ENCODE data around the gene GPR89B. TPM values are rescaled to one million over a fixed set of nuclear protein-coding genes. Genes with fewer than 3 reads are reported as not detected.

GPR89B gene
- total and polyA plus RNA-seq, 2 donors from 2014 or later, result 18.1 to 34.2 TPM

- peak; percentile 71 for TF ChIP-seq CTCF (IDR thresholded peaks at IDR 0.05; ENCODE audit: borderline replicate concordance, extremely low read depth, insufficient read depth)
Measured at GRCh38 chr1:147890177-147890790, 37.9 kb upstream of the GPR89B start.

GRCh38 chr1:147891088-147891487 lies 37.1 kb upstream of the GPR89B start:
- intact Hi-C loops (cut with DNase I), result loop anchor here (5.0 kb wide), 1 partner anchor 394 kb away; no protein-coding TSS in a partner anchor
- FAIRE-seq, result no peak

More at GRCh38 chr1:147890177-147890790, 37.9 kb upstream of the GPR89B start:
- H3K27ac ChIP-seq (ENCODE audit: low read depth in 2 of 2, low read length in 2 of 2), result no peak overlapping the region
- intact Hi-C loops (cut with DNase I), result loop anchor here (5.0 kb wide), 1 partner anchor 393 kb away; no protein-coding TSS in a partner anchor
- H3K36me3 ChIP-seq (ENCODE audit: control insufficient read depth in 2 of 3, insufficient read depth in 3 of 3, low read length in 3 of 3), result no peaks in the 10 kb centered on the region
- no peak overlapping the region for H3K4me3 ChIP-seq (ENCODE audit: low read length in 3 of 3)
- H3K4me1 ChIP-seq (ENCODE audit: control insufficient read depth in 2 of 3, insufficient read depth in 2 of 3, low read depth in 1 of 3, low read length in 3 of 3), result peaks cover 2 to 4% (median 2%) of the 10 kb centered on the region in 3 donors
- DNase-seq (peak; percentile 86 to 91 (median 87)), FAIRE-seq (no peak)
- H3K9ac ChIP-seq (ENCODE audit: low read length in 3 of 3), result no peak overlapping the region
- no peaks in the 10 kb centered on the region for H3K27me3 ChIP-seq (ENCODE audit: control insufficient read depth, insufficient read depth, low read length)
- H3K9me3 ChIP-seq (ENCODE audit: control insufficient read depth in 2 of 3, insufficient read depth in 1 of 3, low read length in 3 of 3), result no peaks in the 10 kb centered on the region

DNA sequence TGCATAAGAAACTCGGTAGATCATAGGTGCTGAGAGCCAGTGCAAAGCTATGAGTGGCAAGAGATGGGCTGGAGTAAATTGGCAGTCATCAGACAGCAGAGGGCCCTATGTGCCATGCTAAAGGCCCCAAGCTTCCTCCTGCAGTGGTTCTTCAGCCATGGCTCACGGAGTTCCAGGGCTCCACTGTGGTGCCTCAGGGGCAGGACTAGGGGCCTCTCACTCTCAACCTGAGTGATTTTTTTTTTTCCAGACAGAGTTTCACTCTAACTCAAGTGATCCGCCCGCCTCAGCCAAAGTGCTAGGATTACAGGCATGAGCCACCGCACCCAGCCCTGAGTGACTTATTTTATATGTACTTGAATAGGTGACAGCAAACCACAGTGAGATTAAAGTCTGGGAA lies 36.0 kb upstream of the GPR89B start:
- H3K27ac ChIP-seq (ENCODE audit: low read depth in 2 of 2, low read length in 2 of 2), result no peak overlapping the region
- no peak for FAIRE-seq
- intact Hi-C loops (cut with DNase I), result loop anchor here (5.0 kb wide), 1 partner anchor 395 kb away; no protein-coding TSS in a partner anchor
- H3K9me3 ChIP-seq (ENCODE audit: control insufficient read depth in 2 of 3, insufficient read depth in 1 of 3, low read length in 3 of 3), result no peaks in the 10 kb centered on the region
- peak in 4 of 5 donors; percentile 31 to 48 (median 41) for DNase-seq
- H3K27me3 ChIP-seq (ENCODE audit: control insufficient read depth, insufficient read depth, low read length), result no peaks in the 10 kb centered on the region
- H3K4me3 ChIP-seq (ENCODE audit: low read length in 3 of 3), result peak overlapping the region in 1 of 3 donors; percentile 9
- peak overlapping the region in 1 of 3 donors; percentile 34 for H3K9ac ChIP-seq (ENCODE audit: low read length in 3 of 3)
- H3K36me3 ChIP-seq (ENCODE audit: control insufficient read depth in 2 of 3, insufficient read depth in 3 of 3, low read length in 3 of 3), result no peaks in the 10 kb centered on the region
- H3K4me1 ChIP-seq (ENCODE audit: control insufficient read depth in 2 of 3, insufficient read depth in 2 of 3, low read depth in 1 of 3, low read length in 3 of 3), result peaks cover 2 to 4% (median 2%) of the 10 kb centered on the region in 3 donors
- peak; percentile 26 for TF ChIP-seq CTCF (IDR thresholded peaks at IDR 0.05; ENCODE audit: borderline replicate concordance, extremely low read depth, insufficient read depth)

More at GRCh38 chr1:147891088-147891487, 37.1 kb upstream of the GPR89B start:
- TF ChIP-seq CTCF (IDR thresholded peaks at IDR 0.05; ENCODE audit: borderline replicate concordance, extremely low read depth, insufficient read depth), result no peak
- no peaks in the 10 kb centered on the region for H3K36me3 ChIP-seq (ENCODE audit: control insufficient read depth in 2 of 3, insufficient read depth in 3 of 3, low read length in 3 of 3)
- no peak overlapping the region for H3K9ac ChIP-seq (ENCODE audit: low read length in 3 of 3)
- no peak for DNase-seq
- no peak overlapping the region for H3K27ac ChIP-seq (ENCODE audit: low read depth in 2 of 2, low read length in 2 of 2)
- H3K9me3 ChIP-seq (ENCODE audit: control insufficient read depth in 2 of 3, insufficient read depth in 1 of 3, low read length in 3 of 3), result no peaks in the 10 kb centered on the region
- no peak overlapping the region for H3K4me3 ChIP-seq (ENCODE audit: low read length in 3 of 3)
- peaks cover 2 to 4% (median 2%) of the 10 kb centered on the region in 3 donors for H3K4me1 ChIP-seq (ENCODE audit: control insufficient read depth in 2 of 3, insufficient read depth in 2 of 3, low read depth in 1 of 3, low read length in 3 of 3)
- H3K27me3 ChIP-seq (ENCODE audit: control insufficient read depth, insufficient read depth, low read length), result no peaks in the 10 kb centered on the region

Measured in kidney (tissue), 14 donors.